ENCODE measurements around the gene PEX5L. TPM values are rescaled to one million over a fixed set of nuclear protein-coding genes. Genes with fewer than 3 reads are reported as not detected.
A peak's percentile ranks its signal among the peaks of the same experiment; 100 is the strongest.

PEX5L gene
- total RNA-seq, 2 donors from 2014 or later = 4.2 to 13.2 TPM

- no peak overlapping the region for H3K27ac ChIP-seq
- H3K9me3 ChIP-seq = no peaks in the 10 kb centered on the region
- no peak for ATAC-seq
- WGBS, 2 donors = 61 to 74% methylated on average over 3 of the region's 3 CpGs
- H3K4me1 ChIP-seq = no peaks in the 10 kb centered on the region
- intact Hi-C loops (cut with DNase I) = no loop called here
- no peak overlapping the region for H3K4me3 ChIP-seq
- H3K36me3 ChIP-seq (replicated peaks in 1 of 2; ENCODE audit: insufficient read depth in 1 of 2, low read depth in 2 of 2) = no peaks in the 10 kb centered on the region
- H3K27me3 ChIP-seq = no peaks in the 10 kb centered on the region
- TF ChIP-seq CTCF (IDR thresholded peaks at IDR 0.05) = no peak
- TF ChIP-seq POLR2A (IDR thresholded peaks at IDR 0.05) = no peak
- no peak for DNase-seq
These were observed 194.7 kb downstream of the PEX5L start for GRCh38 chr3:179842061-179842460.

DNA sequence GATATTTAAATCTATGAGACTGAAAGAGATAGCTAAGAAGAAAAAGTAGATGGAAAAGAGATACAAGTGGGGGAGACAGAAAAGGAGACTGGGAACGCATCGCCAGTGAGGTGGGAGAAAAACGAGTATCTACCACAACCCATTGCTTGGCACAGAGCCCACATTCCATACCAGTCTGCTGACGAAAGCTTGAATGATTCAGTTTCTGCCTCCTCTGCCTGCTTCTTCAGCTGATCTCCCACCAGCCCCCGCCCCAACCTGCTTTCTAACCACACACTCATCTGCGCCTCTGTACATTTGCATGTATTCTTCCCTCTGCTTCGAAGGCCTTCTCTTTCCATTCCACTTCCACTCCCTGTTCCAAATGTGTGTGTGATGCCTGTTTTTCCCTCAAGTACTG lies 195.8 kb downstream of the PEX5L start:
- ATAC-seq = no peak
- intact Hi-C loops (cut with DNase I) = no loop called here
- WGBS, 2 donors = 73 to 77% methylated on average over 7 of the region's 7 CpGs

GRCh38 chr3:179837374-179837773 lies 199.4 kb downstream of the PEX5L start:
- Histone ChIP-seq H3K4me1 (peaks cover 16% of the 10 kb centered on the region), H3K4me3 (no peak overlapping the region), H3K36me3 (replicated peaks in 1 of 2; ENCODE audit: insufficient read depth in 1 of 2, low read depth in 2 of 2) (no peaks in the 10 kb centered on the region), H3K9me3 (no peaks in the 10 kb centered on the region), H3K27me3 (no peaks in the 10 kb centered on the region), H3K27ac (no peak overlapping the region)
- WGBS, 2 donors = 84 to 91% methylated on average over 2 of the region's 2 CpGs
- TF ChIP-seq CTCF (IDR thresholded peaks at IDR 0.05) (no peak), POLR2A (IDR thresholded peaks at IDR 0.05) (no peak)
- ATAC-seq (no peak), DNase-seq (no peak)
- intact Hi-C loops (cut with DNase I) = no loop called here

More for the DNA sequence above, 195.8 kb downstream of the PEX5L start:
- H3K9me3 ChIP-seq = no peaks in the 10 kb centered on the region
- no peak for TF ChIP-seq CTCF (IDR thresholded peaks at IDR 0.05)
- no peak for TF ChIP-seq POLR2A (IDR thresholded peaks at IDR 0.05)
- no peak overlapping the region for H3K27ac ChIP-seq
- H3K4me1 ChIP-seq = no peaks in the 10 kb centered on the region
- H3K36me3 ChIP-seq (replicated peaks in 1 of 2; ENCODE audit: insufficient read depth in 1 of 2, low read depth in 2 of 2) = no peaks in the 10 kb centered on the region
- DNase-seq = peak in 3 of 4 donors; percentile 3 to 25 (median 15)
- H3K27me3 ChIP-seq = no peaks in the 10 kb centered on the region
- no peak overlapping the region for H3K4me3 ChIP-seq

GRCh38 chr3:179833294-179833693 lies 203.4 kb downstream of the PEX5L start:
- DNase-seq (no peak), ATAC-seq (no peak)
- H3K4me1 ChIP-seq = peaks cover 20% of the 10 kb centered on the region
- no peaks in the 10 kb centered on the region for H3K36me3 ChIP-seq (replicated peaks in 1 of 2; ENCODE audit: insufficient read depth in 1 of 2, low read depth in 2 of 2)
- H3K27ac ChIP-seq = no peak overlapping the region
- no peaks in the 10 kb centered on the region for H3K9me3 ChIP-seq
- no peak overlapping the region for H3K4me3 ChIP-seq
- no peaks in the 10 kb centered on the region for H3K27me3 ChIP-seq
- TF ChIP-seq POLR2A (IDR thresholded peaks at IDR 0.05) (no peak), CTCF (IDR thresholded peaks at IDR 0.05) (no peak)
- intact Hi-C loops (cut with DNase I) = no loop called here

- TF ChIP-seq CTCF (IDR thresholded peaks at IDR 0.05) (no peak), POLR2A (IDR thresholded peaks at IDR 0.05) (no peak)
- DNase-seq = no peak
- H3K36me3 ChIP-seq (replicated peaks in 1 of 2; ENCODE audit: insufficient read depth in 1 of 2, low read depth in 2 of 2) = no peaks in the 10 kb centered on the region
- ATAC-seq = no peak
- H3K4me3 ChIP-seq = no peak overlapping the region
- no peaks in the 10 kb centered on the region for H3K27me3 ChIP-seq
- peaks cover 20% of the 10 kb centered on the region for H3K4me1 ChIP-seq
- H3K27ac ChIP-seq = peak overlapping the region in 1 of 4 donors; percentile 9
- no peaks in the 10 kb centered on the region for H3K9me3 ChIP-seq
- intact Hi-C loops (cut with DNase I) = no loop called here
- WGBS, 2 donors = 91 to 93% methylated on average over 3 of the region's 3 CpGs
These were observed 204.3 kb downstream of the PEX5L start for GRCh38 chr3:179832333-179832854.
